SK-N-SH treated with all-trans-retinoic acid at 6 μM for 48 hours (cell line): ENCODE data around the gene NSUN6.

Source experiments
- ATAC-seq: fragments of 200-7000 bp; cut with Tn5 transposase; 3 replicates; pipeline ENCODE4 v1.9.1; 2020; ENCODE audit warnings: mild to moderate bottlenecking, moderate library complexity
- ARNTL ChIP-seq: fragments of 450-650 bp; formaldehyde crosslinking; IDR thresholded peaks from 2 replicates; pipeline ENCODE4 v1.5.0; 2020; ENCODE audit warnings: low read depth, mild to moderate bottlenecking, moderate library complexity, borderline replicate concordance
- BACH2 ChIP-seq: fragments of 250-450 bp; sonication (Bioruptor Pico); IDR thresholded peaks from 2 replicates; pipeline ENCODE4 v1.9.0; 2021; ENCODE audit warnings: mild to moderate bottlenecking, borderline replicate concordance
- CSDC2 ChIP-seq: fragments of 250-450 bp; sonication (Bioruptor Pico); IDR thresholded peaks from 2 replicates; pipeline ENCODE4 v1.5.0; 2020; ENCODE audit warnings: mild to moderate bottlenecking, moderate library complexity
- CSRNP3 ChIP-seq: fragments of 250-450 bp; sonication (Bioruptor Pico); IDR thresholded peaks from 2 replicates; pipeline ENCODE4 v1.5.1; 2021; ENCODE audit warnings: mild to moderate bottlenecking, moderate library complexity
- ESRRG ChIP-seq: fragments of 250-450 bp; sonication (Bioruptor Pico); IDR thresholded peaks from 2 replicates; pipeline ENCODE4 v1.6.1; 2021; ENCODE audit warnings: mild to moderate bottlenecking
- GLIS3 ChIP-seq: fragments of 250-450 bp; sonication (Bioruptor Pico); IDR thresholded peaks from 2 replicates; pipeline ENCODE4 v1.5.0; 2020; ENCODE audit warnings: mild to moderate bottlenecking, moderate library complexity
- ISL1 ChIP-seq: fragments of 250-450 bp; sonication (Bioruptor Pico); IDR thresholded peaks from 2 replicates; pipeline ENCODE4 v2.1.2; 2022; ENCODE audit warnings: mild to moderate bottlenecking, moderate library complexity
- OSR1 ChIP-seq: fragments of 250-450 bp; sonication (Bioruptor Pico); IDR thresholded peaks from 2 replicates; pipeline ENCODE4 v1.8.0; 2022; ENCODE audit warnings: moderate library complexity, mild to moderate bottlenecking, inconsistent platforms
- POU6F1 ChIP-seq: fragments of 250-450 bp; sonication (Bioruptor Pico); IDR thresholded peaks from 2 replicates; pipeline ENCODE4 v1.8.0; 2021; ENCODE audit warnings: low read depth, mild to moderate bottlenecking, moderate library complexity, borderline replicate concordance
- PPARA ChIP-seq: fragments of 250-450 bp; sonication (Bioruptor Pico); IDR thresholded peaks from 2 replicates; pipeline ENCODE4 v1.5.0; 2020; ENCODE audit warnings: mild to moderate bottlenecking, borderline replicate concordance
- RARB ChIP-seq: fragments of 250-450 bp; sonication (Bioruptor Pico); IDR thresholded peaks from 2 replicates; pipeline ENCODE4 v1.8.0; 2021; ENCODE audit warnings: mild to moderate bottlenecking, moderate library complexity
- SNAI2 ChIP-seq: fragments of 250-450 bp; sonication (Bioruptor Pico); IDR thresholded peaks from 2 replicates; pipeline ENCODE4 v1.5.0; 2020; ENCODE audit warnings: mild to moderate bottlenecking, moderate library complexity
- TCF4 ChIP-seq: fragments of 250-450 bp; sonication (Bioruptor Pico); IDR thresholded peaks from 2 replicates; pipeline ENCODE4 v1.8.0; 2021; ENCODE audit warnings: mild to moderate bottlenecking, moderate library complexity, borderline replicate concordance
- TOX ChIP-seq: fragments of 250-450 bp; sonication (Bioruptor Pico); IDR thresholded peaks from 2 replicates; pipeline ENCODE4 v1.8.0; 2021; ENCODE audit warnings: mild to moderate bottlenecking, moderate library complexity, borderline replicate concordance
- ZC3H10 ChIP-seq: fragments of 250-450 bp; sonication (Bioruptor Pico); IDR thresholded peaks from 2 replicates; pipeline ENCODE4 v1.5.1; 2021; ENCODE audit warnings: mild to moderate bottlenecking, moderate library complexity
- ZFP3 ChIP-seq: fragments of 250-450 bp; sonication (Bioruptor Pico); IDR thresholded peaks from 2 replicates; pipeline ENCODE4 v1.5.0; 2020; ENCODE audit warnings: mild to moderate bottlenecking, moderate library complexity
- ZFP30 ChIP-seq: fragments of 450-650 bp; formaldehyde crosslinking; IDR thresholded peaks from 2 replicates; pipeline ENCODE4 v1.5.0; 2022; ENCODE audit warnings: mild to moderate bottlenecking, moderate library complexity
- ZNF565 ChIP-seq: fragments of 450-650 bp; formaldehyde crosslinking; conservative IDR thresholded peaks from 2 replicates; pipeline ENCODE4 v1.5.0; 2020; ENCODE audit warnings: low read depth, mild to moderate bottlenecking, moderate library complexity
- ZNF8 ChIP-seq: fragments of 450-650 bp; formaldehyde crosslinking; IDR thresholded peaks from 2 replicates; pipeline ENCODE4 v1.5.0; 2020; ENCODE audit warnings: mild to moderate bottlenecking, moderate library complexity
- TF ChIP-seq, protein P1 (sequence below): fragments of 250-450 bp; sonication (Bioruptor Pico); IDR thresholded peaks from 2 replicates; pipeline ENCODE4 v1.5.1; 2020; ENCODE audit warnings: low read depth, mild to moderate bottlenecking, moderate library complexity
- TF ChIP-seq, protein P2 (sequence below): fragments of 250-450 bp; sonication (Bioruptor Pico); IDR thresholded peaks from 2 replicates; pipeline ENCODE4 v1.8.0; 2020; ENCODE audit warnings: mild to moderate bottlenecking, moderate library complexity, borderline replicate concordance
- TF ChIP-seq, protein P3 (sequence below): fragments of 250-450 bp; sonication (Bioruptor Pico); IDR thresholded peaks from 2 replicates; pipeline ENCODE4 v1.5.0; 2020; ENCODE audit warnings: mild to moderate bottlenecking, moderate library complexity

Gene NSUN6

GRCh38 chr10:18615618-18616017 is 35.8 kb downstream of the NSUN6 start:
- no peak for ATAC-seq
- no peak for TF ChIP-seq ARNTL (CRISPR knock-in tag)
- no peak for TF ChIP-seq BACH2 (CRISPR knock-in tag)
- TF ChIP-seq, protein P1, sequence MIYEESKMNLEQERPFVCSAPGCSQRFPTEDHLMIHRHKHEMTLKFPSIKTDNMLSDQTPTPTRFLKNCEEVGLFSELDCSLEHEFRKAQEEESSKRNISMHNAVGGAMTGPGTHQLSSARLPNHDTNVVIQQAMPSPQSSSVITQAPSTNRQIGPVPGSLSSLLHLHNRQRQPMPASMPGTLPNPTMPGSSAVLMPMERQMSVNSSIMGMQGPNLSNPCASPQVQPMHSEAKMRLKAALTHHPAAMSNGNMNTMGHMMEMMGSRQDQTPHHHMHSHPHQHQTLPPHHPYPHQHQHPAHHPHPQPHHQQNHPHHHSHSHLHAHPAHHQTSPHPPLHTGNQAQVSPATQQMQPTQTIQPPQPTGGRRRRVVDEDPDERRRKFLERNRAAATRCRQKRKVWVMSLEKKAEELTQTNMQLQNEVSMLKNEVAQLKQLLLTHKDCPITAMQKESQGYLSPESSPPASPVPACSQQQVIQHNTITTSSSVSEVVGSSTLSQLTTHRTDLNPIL: no peak
- TF ChIP-seq TCF4 (CRISPR knock-in tag): no peak
- TF ChIP-seq GLIS3: no peak
- TF ChIP-seq ZNF8 (CRISPR knock-in tag): no peak
- TF ChIP-seq ZC3H10 (CRISPR knock-in tag): no peak
- no peak for TF ChIP-seq ISL1
- TF ChIP-seq CSDC2 (CRISPR knock-in tag): no peak
- no peak for TF ChIP-seq ZFP30
- TF ChIP-seq ESRRG (CRISPR knock-in tag): no peak
- TF ChIP-seq SNAI2 (CRISPR knock-in tag): no peak
- TF ChIP-seq TOX (CRISPR knock-in tag): no peak
- TF ChIP-seq ZNF565 (CRISPR knock-in tag): no peak
- TF ChIP-seq CSRNP3: no peak
- TF ChIP-seq POU6F1: no peak

DNA sequence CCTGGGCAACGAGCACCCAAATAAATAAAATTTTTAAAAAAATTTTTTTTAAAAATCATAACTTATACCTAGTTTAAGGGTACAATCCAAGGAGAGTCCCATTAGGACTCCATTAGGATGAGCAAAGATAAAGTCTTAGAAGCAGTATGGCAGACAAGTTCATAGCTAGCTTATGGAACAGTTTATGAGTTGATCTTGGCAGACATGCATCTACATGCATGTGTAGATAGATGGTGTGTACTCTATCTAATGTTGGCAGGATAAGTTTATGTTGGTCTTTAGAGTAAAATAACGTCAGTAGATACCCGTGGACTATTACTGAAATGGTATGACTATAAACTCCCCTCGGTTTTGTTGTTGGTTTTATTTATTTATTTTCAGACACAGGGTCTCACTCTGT is 40.2 kb downstream of the NSUN6 start:
- no peak for ATAC-seq
- TF ChIP-seq ZNF565 (CRISPR knock-in tag) (no peak), TOX (CRISPR knock-in tag) (no peak), OSR1 (CRISPR knock-in tag) (no peak)
- TF ChIP-seq, protein P2, sequence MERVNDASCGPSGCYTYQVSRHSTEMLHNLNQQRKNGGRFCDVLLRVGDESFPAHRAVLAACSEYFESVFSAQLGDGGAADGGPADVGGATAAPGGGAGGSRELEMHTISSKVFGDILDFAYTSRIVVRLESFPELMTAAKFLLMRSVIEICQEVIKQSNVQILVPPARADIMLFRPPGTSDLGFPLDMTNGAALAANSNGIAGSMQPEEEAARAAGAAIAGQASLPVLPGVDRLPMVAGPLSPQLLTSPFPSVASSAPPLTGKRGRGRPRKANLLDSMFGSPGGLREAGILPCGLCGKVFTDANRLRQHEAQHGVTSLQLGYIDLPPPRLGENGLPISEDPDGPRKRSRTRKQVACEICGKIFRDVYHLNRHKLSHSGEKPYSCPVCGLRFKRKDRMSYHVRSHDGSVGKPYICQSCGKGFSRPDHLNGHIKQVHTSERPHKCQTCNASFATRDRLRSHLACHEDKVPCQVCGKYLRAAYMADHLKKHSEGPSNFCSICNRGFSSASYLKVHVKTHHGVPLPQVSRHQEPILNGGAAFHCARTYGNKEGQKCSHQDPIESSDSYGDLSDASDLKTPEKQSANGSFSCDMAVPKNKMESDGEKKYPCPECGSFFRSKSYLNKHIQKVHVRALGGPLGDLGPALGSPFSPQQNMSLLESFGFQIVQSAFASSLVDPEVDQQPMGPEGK: no peak

GRCh38 chr10:18610517-18610916 is 40.9 kb downstream of the NSUN6 start:
- peak; percentile 82 for ATAC-seq
- TF ChIP-seq POU6F1: no peak
- peak; percentile 48; the same call in 1 of the 2 replicates for TF ChIP-seq TOX (CRISPR knock-in tag)
- TF ChIP-seq ZNF8 (CRISPR knock-in tag): no peak
- TF ChIP-seq SNAI2 (CRISPR knock-in tag): no peak
- no peak for TF ChIP-seq ARNTL (CRISPR knock-in tag)
- no peak for TF ChIP-seq CSRNP3
- no peak for TF ChIP-seq ESRRG (CRISPR knock-in tag)
- TF ChIP-seq PPARA (CRISPR knock-in tag): no peak
- no peak for TF ChIP-seq RARB (CRISPR knock-in tag)
- TF ChIP-seq CSDC2 (CRISPR knock-in tag): no peak
- TF ChIP-seq ZFP3: 0 out of 2 replicates have a peak, but pooled peaks have one; percentile 26
- TF ChIP-seq, protein P3, sequence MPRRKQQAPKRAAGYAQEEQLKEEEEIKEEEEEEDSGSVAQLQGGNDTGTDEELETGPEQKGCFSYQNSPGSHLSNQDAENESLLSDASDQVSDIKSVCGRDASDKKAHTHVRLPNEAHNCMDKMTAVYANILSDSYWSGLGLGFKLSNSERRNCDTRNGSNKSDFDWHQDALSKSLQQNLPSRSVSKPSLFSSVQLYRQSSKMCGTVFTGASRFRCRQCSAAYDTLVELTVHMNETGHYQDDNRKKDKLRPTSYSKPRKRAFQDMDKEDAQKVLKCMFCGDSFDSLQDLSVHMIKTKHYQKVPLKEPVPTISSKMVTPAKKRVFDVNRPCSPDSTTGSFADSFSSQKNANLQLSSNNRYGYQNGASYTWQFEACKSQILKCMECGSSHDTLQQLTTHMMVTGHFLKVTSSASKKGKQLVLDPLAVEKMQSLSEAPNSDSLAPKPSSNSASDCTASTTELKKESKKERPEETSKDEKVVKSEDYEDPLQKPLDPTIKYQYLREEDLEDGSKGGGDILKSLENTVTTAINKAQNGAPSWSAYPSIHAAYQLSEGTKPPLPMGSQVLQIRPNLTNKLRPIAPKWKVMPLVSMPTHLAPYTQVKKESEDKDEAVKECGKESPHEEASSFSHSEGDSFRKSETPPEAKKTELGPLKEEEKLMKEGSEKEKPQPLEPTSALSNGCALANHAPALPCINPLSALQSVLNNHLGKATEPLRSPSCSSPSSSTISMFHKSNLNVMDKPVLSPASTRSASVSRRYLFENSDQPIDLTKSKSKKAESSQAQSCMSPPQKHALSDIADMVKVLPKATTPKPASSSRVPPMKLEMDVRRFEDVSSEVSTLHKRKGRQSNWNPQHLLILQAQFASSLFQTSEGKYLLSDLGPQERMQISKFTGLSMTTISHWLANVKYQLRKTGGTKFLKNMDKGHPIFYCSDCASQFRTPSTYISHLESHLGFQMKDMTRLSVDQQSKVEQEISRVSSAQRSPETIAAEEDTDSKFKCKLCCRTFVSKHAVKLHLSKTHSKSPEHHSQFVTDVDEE (CRISPR knock-in tag): no peak
- TF ChIP-seq, protein P2: no peak
- TF ChIP-seq, protein P1: no peak
- TF ChIP-seq ZC3H10 (CRISPR knock-in tag): no peak
- TF ChIP-seq ZFP30: no peak
